Measurements from ENCODE around the gene DEPDC5. TPM values are rescaled to one million over a fixed set of nuclear protein-coding genes. Genes with fewer than 3 reads are reported as not detected.
A peak's percentile ranks its signal among the peaks of the same experiment; 100 is the strongest.
"Not testable (repeated sequence)": the region's sequence is repeated elsewhere in the genome, so short reads cannot be mapped to it uniquely, and the experiment has no call there.

Gene DEPDC5
- total RNA-seq, 1 donor from 2014 or later, result 7.0 TPM

DNA sequence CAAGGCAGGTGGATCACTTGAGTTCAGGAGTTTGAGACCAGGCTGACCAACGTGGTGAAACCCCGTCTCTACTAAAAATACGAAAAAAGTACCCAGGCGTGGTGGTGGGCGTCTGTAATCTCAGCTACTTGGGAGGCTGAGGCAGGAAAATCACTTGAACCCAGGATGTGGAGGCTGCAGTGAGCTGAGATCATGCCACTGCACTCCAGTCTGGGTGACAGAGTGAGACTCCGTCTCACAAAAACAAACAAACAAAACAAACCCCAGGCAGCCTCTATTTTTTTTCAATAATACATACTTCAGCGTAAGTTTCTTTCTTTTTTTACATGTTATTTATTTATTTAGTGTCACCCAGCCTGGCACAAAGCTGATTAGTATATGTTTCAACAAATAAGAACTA is 60.1 kb downstream of the DEPDC5 start:
- DNase-seq (ENCODE audit: low read depth), result not testable (repeated sequence)

DNA sequence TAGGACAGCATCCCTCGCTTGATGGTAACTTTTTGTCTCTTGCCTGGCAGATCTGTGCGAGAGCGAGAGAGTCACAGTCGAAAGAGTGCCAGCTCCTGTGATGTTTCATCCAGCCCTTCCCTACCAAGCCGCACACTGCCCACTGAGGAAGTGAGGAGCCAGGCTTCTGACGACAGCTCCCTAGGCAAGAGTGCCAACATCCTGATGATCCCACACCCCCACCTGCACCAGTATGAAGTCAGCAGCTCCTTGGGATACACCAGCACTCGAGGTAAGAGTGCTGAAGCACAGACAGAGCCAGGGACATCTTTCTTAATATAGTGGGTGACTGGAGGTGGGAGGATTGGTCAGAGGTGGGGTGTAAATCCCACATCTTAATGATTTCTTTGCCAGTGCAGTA is 61.1 kb downstream of the DEPDC5 start:
- no peak for DNase-seq (ENCODE audit: low read depth)

DNA sequence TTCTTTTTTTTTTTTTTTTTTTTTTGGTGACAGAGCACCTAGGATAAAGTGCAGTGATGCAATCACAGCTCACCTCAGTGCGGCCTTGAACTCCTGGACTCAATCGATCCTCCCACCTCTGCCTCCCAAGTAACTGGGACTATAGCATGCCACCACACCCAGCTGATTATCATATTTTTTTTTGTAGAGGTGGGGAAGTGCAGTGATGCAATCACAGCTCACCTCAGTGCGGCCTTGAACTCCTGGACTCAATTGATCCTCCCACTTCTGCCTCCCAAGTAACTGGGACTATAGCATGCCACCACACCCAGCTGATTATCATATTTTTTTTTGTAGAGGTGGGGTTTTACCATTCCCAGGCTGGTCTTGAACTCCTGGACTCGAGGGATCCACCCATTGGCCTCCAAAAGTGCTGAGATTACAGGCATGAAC is 61.6 kb downstream of the DEPDC5 start:
- not testable (repeated sequence) for DNase-seq (ENCODE audit: low read depth)

DNA sequence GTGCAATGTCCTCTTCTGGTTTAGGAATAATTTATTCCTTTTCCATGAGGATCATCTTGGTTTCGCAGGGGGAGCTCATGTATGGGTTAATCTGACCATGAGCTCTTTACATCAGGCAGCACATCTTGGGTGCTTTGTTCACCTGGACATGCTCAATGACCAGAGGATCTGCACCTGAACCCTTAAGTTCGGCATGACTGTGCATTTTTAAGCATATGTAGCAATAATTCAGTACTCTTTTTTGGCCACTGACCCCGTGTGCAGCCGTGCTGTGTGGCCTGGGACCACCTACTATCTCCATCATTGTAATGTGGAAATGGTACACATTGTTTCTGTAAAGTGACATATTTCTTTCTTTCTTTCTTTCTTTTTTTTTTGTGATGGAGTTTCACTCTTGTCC is 62.9 kb downstream of the DEPDC5 start:
- no peak for DNase-seq (ENCODE audit: low read depth)

DNA sequence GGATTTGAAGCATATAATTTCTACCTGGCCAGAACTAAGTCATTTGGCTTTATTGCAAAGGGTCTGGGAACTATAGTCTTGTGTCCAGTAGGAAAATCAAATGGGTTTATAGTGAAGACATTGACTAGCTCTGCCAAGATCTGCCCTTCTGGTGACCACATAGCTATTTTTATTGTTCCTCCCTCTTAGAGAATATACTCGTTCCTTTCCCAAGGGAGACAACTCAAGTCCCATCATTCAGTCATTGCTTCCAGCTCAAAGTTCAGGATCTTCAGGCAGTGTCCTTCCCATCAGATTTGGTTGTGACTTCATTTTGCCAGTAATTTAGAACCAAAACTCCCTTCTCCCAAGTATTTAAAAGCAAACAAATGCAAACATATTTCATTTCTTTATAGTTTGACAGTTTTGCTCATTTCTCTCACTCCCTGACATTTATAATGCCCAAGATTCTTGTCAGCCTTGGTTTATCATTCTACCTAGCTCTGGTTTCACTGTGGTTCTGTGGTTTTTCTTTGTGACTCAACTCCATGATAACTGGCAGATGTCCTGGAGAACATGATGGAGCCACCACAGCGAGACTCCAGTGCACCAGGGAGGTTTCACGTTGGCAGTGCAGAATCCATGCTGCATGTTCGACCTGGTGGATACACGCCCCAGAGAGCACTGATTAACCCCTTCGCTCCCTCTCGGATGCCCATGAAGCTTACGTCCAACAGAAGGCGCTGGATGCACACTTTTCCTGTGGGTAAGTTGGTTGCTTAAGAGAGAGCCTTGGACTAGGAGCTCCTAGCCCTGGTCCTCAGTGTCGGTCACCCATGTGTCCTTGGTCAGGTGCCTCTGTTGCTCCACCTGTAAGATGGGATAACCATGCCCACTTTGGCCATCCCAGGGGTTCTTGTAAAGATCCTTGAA is 64.9 kb downstream of the DEPDC5 start:
- peak; percentile 78 for DNase-seq (ENCODE audit: low read depth)

DNA sequence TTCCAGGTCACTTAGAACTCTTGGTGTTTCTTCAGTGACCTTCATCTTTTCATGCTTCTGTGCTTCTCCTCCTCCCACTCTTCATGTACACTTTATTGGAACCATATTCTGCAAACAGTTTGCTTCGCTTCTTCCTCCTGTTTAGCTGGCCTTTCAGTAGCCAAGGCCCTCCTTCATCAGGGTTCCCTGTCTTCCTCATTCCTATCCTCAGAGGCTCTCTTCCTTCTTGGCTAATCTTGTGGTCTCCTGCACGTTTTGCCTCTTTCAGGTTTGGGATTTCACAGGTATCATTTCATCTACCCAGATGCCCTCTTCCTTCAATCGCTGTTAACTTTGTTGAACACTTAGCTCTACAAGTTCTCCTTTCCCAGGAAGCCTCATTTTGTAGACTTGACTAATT is 66.8 kb downstream of the DEPDC5 start:
- no peak for DNase-seq (ENCODE audit: low read depth)

DNA sequence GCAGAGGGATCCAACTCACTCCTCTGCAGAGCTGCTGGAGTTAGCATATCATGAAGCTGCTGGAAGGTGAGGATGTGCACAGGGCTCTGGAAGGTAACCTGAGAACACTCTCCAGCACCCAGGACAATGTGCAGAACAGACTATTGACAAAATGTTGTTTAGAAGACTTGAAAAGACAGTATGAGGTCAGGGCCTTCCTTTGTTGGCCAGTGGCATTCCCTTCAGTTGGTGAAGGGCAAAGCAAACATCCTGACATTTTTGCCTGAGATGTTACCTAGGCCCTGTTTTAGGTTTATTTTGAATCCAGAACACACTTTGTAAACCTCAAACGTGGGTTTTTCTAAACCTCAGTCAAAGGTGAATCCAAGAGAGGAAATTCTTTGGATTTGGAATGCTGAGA is 67.8 kb downstream of the DEPDC5 start:
- no peak for DNase-seq (ENCODE audit: low read depth)

DNA sequence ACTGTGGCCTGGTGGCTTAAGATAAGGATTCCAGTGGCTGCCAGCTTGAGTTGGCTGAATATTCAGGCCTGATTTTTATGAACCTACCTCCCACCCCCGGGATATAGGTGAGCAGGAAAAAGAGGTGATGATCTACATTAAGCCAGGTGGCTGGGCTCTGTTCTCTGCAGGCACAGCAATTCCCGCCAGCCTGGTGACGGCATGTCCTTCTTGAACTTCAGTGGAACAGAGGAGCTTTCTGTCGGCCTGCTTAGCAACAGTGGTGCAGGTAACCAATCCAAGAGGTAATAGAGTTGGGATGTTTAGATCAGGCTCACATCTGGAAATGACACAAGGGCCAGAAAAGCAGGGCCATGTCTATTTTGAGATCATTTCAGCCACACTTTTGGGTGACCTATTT is 68.7 kb downstream of the DEPDC5 start:
- no peak for DNase-seq (ENCODE audit: low read depth)

DNA sequence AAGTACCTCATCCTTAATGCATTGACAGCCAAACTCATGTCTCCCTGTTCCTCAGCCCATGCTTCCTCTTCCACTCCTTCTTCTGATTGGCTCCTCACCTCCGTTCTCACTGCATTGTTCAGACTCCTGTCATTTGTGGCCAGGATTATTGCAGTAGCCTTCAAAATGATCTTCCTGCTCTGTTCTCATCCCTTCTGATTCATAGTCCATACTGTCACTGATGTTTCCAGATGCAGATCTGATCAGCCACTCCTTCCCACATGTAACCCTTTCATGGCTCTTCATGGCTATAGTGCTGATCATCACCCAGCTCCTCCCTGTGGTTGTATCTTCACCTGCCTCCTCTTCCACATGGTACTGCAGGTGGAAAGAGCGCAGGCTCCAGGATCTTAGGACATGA is 71.7 kb downstream of the DEPDC5 start:
- no peak for DNase-seq (ENCODE audit: low read depth)

DNA sequence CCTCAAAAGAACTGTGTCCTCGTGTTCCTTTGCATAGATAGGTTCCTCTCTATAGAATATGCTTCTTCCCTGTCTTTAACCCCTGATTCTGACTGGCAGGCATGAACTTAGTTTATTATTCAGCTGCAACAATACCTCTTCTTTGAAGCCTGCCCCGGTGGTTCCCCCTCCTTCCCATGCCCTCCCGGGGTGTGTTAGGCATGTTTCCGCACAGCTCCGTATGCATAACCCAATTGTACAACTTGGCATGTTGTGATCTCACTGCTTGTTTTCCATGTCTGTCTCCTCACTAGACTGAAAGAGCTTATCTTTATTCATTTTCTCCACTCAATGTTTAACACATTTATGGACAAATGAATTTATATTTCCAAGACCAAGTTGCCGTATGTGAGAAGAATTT is 72.6 kb downstream of the DEPDC5 start:
- no peak for DNase-seq (ENCODE audit: low read depth)

DNA sequence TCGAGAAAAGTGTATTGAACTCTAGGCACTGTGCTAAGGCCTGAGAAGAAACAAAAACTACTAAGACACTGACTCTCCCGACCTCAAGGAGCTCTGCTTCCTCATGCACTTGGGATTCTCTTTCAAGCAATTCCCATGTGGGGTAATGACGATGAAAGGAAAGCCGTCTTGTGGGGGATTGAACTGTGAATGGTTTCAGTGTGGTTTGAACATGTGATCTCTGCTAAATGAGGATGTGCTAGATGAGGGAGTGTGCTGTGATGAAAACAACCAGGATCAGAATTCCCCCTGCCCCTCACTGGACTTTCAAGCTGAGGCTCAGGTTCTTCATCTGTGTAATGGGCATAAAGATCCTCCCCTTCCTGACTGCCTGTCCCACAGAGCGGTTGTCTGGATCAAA is 74.9 kb downstream of the DEPDC5 start:
- peak; percentile 41 for DNase-seq (ENCODE audit: low read depth)

DNA sequence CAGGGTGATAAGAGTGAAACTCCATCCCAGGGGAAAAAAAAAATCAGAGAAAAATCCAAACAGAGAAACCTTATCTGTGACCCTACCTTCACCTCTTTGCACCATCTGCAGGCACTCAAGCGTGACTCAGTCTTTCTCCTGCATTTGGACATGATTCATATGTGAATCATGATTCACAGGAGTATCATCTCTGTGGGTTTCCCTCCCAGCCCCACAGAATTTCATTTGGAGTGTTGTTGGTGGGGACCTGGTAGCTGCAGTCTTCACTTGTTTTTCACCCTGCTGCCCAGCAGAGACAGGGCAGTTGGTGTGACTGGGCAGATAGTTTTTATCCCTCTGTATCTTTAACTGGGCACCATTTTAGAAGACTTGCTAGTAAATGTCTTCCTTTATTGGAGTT is 75.7 kb downstream of the DEPDC5 start:
- DNase-seq (ENCODE audit: low read depth), result peak; percentile 97

DNA sequence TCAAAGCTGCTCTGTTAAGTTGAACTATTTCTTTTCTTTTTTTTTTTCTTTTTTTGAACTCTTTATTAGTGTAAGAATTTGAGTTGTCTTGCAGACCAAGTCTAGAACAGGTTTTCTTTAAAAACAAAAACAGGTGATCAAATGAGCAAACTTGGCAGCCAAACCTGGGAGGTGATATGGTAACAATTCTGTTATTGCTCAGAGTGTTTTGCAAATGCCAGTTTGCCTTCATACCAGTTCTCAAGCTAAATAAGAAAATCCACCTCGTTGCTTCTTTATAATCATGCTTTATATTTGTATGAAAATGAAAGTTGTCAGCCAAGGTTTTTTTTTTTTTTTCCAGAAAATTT is 76.9 kb downstream of the DEPDC5 start:
- DNase-seq (ENCODE audit: low read depth), result no peak

DNA sequence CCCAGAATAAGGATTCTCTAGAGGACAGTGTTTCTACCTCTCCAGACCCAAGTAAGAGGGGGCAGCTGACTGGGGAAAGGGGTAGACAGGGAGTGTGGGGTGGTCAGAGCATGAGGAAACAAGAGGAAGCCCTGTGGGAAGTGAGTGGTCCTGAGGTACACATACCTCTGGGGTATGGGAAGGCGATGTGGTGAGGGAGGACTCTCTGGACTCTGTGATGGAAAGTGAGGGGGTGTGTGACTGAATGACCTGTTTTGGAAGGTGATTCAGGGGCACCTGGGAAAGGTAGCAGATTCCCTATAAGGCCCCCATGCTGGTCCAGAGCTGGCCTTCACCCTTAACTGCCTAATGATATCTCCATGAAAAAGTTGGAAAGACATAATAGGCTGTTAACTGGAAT is 80.1 kb downstream of the DEPDC5 start:
- DNase-seq (ENCODE audit: low read depth), result no peak

DNA sequence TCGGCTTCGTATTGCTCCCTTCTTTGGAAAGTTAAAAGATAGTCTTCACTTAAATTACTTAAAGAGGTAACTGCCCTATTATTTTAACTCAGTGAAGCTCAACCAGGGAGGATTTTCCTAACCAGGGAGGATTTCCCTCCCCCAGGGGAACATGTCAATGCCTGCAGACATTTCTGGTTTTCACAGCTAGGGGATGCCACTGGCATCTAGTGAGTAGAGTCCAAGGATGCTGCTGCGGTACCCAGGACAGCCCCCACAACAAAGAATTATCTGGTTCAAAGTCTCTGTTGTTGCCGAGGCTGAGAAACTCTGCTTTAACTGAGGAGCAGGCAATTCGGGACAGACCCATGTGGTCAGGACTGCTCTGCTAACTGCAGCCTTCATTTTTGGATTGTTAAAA is 82.2 kb downstream of the DEPDC5 start:
- DNase-seq (ENCODE audit: low read depth), result no peak

DNA sequence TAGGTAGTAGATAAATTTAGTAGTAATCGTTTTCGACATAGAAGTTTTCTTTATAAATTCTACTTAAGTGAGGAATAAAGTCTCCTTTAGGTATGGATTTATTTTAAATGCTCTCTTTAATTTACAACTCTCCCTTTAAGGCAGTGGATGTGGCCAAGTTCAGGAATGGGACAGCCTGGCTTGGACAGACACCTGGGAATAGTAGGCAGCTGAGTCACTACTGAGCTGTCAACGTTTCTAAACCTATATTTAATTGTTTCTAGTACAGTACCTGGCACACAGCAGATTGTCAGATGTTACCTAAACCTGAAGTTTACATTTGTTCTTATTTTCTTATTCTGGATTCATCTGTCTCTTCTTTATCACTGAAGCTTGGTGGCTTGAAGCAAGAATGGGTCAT is 85.1 kb downstream of the DEPDC5 start:
- no peak for DNase-seq (ENCODE audit: low read depth)

DNA sequence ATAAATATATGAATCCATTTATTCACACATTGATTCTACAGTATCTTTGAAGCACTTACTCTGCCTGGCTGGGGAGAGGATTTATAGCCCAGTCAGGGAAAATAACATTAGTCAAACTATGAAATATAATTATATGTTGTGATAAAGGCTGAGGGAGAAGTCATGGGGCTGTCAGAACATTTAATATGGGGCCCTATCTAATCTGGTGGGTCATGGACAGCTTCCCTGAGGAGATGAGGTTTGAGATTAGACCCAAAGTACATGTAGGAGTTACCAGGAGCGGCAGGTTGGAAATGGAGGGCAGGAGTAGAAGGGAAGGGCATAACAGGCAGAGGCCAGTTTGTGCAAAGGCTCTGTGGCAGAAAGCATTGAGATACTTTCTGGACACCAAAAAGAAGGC is 86.2 kb downstream of the DEPDC5 start:
- DNase-seq (ENCODE audit: low read depth), result no peak

DNA sequence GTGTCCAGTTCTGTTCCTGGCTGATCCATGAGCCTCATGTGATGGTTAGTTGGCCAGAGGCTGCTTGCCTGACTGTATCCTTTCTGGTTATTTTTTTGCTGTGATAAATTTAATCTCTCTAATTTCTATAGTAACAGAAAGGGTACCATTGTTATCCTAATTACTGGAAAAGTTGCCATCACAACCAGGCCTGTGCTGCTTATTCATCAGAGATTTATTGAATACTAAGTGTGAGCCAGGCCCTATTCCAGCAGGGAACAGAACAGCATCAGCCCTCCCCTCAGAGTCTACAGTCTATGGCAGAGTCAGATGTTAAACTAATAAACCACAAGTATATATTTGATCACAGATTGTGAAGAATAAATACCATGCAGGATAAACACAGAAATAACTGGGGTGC is 86.8 kb downstream of the DEPDC5 start:
- DNase-seq (ENCODE audit: low read depth), result no peak

DNA sequence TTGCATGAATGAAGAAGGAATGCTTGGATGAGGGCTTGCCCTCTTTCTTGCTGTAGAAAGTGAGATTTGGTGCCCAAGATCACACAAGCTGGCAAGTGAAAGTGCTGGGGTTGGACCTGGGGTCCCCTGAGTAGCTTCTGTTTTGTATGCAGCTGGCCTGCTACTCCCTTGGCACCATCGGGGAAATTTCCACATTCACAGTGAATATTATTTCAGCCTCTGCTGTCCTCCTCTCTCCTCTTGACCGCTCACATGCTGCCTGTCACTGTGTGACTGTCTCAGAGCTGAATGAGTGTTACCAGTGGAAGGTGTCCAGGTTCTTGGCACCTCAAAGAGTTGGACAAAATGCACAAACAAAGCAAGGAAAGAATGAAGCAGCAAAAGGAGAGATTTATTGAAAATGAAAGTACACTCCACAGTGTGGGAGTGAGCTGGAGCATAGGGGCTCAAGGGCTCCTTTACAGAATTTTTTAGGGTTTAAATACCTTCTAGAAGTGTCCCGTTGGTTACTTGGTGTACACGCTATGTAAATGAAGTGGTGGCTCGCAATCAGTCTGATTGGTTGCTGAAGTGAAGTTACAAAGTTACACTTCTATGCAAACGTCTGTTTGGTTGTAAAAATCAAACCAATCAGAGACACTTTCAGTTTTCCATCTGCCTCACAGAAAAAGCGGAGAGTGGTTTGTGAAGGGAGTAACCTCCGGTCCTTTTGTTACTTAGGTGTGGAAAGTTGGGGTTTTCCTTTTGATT is 87.4 kb downstream of the DEPDC5 start:
- no peak for DNase-seq (ENCODE audit: low read depth)

DNA sequence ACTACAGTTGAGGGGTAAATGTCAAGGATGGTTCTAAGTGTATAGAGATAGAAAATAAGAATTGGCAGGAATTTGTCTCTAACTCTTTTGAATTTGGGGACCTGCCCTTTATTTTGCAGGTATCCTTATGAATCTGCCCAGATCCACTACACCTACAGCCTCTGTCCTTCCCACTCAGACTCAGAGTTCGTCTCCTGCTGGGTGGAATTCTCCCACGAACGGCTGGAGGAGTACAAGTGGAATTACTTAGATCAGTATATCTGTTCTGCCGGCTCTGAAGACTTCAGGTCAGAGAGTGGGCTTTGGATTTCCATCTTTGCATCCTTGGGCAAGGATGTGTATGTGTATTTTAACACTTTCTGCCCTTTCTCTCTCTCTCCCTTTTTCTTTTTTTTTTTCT is 89.7 kb downstream of the DEPDC5 start:
- no peak for DNase-seq (ENCODE audit: low read depth)

DNA sequence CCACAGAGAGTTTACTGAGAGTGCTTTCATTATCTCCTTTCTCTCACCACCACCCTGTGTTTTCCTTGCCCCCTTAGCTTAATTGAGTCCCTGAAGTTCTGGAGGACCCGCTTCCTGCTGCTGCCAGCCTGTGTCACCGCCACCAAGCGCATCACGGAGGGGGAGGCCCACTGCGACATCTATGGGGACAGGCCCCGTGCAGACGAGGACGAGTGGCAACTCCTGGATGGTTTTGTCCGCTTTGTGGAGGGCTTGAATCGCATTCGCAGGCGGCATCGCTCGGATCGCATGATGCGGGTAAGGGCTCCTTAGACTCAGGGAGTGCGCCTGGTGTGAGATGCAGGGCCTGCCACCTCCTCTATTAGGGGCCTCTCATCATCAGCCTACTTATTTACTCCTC is 91.1 kb downstream of the DEPDC5 start:
- no peak for DNase-seq (ENCODE audit: low read depth)

All from myocyte (in vitro differentiated cells).